ENCODE results near the gene RBMX.

- TF ChIP-seq GATA2 (IDR thresholded peaks at IDR 0.05; ENCODE audit: low read depth, low read length) (no peak), GATA3 (IDR thresholded peaks at IDR 0.05; ENCODE audit: low read depth, low read length) (no peak)
Observed at GRCh38 chrX:136847874-136848273, 32.7 kb downstream of the RBMX start.

Data from SH-SY5Y (cell line).